HG03342 (cell line): Measurements from ENCODE around the gene CD81.
A peak's percentile ranks its signal among the peaks of the same experiment; 100 is the strongest.

Experiments used
- ATAC-seq: cut with Tn5 transposase; IDR thresholded peaks from one replicate; pipeline ENCODE4 v1.9.1; 2021; ENCODE audit warnings: mild to moderate bottlenecking, moderate library complexity; ENCODE audit not compliant: unreplicated experiment

Gene CD81

DNA sequence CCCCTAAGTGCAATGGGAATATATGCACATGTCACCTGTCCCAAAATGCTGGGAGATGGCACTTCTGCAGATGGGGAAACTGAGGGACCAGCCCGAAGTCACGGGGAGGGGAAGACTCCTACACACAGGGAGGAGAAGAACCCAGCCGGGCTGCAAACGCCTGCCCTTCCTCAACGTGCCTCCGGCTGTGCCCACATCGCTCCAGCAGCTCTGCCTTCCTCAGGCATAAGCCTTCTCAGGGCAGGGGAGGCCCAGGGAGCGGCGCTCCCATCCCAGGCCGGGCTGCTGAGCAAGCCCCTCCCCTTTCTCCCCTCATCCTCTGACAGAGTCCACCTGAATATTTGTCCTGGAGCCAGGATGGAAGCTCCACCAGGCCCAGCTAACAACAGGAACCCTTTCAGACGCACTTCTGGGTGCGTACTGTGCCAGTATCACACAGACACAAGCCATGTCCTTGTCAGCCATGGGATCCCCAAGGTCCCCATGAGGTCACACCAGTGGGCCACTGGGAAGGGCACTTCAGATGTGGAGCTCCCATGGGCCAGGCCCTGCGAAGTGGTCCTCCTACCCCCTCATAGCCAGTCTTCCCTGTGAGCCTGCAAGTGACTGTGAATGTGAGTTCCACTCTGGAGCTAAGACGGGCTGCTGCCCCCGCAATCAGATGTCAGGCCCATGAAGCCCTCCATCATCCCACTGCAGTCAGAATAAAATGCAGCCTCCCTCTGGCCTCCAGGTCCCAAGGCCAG, 2.5 kb upstream of the CD81 start:
- no peak for ATAC-seq

- ATAC-seq, result no peak
These were observed 1.7 kb upstream of the CD81 start for GRCh38 chr11:2375341-2375853.

- no peak for ATAC-seq
These were observed 1.1 kb upstream of the CD81 start for GRCh38 chr11:2375964-2376551.

DNA sequence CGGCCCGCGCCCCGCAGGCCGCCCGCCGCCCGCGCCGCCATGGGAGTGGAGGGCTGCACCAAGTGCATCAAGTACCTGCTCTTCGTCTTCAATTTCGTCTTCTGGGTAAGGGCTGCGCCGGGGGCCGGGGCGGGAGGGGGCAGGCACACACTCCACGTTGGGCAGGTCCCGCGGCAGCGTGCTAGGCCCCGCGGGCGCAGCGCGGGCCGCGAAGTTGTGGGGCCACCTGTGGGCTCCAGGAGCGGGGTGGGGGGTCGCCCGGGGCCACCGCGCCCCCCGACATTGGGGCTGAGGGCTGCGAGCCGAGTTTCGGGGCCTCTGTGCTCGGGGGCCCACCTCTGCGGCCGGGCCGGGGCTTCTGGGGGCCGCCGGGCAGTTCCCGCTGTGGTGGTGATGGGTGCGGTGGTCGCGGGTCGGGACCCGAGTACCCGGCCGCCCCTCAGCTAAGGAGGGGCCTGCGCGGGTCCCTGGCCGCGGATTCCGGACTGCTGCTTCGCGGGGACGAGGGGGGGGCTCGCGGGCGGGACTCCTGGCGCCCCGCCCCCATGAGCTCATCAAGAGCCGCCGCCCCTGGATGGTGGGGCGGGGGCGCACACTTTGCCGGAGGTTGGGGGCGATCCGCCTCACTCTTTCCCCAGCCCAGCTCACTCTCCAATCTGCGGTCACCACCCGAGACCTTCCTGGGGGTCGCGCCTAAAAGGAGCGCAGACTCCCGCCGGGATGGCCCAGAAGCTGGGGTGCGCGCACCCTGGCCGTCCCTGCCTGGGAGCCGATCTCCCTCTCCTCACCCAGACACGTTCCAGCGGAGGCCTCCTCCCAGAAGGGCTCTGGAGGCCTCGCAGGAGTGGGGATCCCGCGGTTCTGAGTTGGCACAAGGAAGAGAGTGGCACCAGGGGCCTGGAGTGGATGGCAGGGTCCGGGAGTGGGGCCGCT, 667 bp downstream of the CD81 start:
- ATAC-seq, result peak; percentile 25

DNA sequence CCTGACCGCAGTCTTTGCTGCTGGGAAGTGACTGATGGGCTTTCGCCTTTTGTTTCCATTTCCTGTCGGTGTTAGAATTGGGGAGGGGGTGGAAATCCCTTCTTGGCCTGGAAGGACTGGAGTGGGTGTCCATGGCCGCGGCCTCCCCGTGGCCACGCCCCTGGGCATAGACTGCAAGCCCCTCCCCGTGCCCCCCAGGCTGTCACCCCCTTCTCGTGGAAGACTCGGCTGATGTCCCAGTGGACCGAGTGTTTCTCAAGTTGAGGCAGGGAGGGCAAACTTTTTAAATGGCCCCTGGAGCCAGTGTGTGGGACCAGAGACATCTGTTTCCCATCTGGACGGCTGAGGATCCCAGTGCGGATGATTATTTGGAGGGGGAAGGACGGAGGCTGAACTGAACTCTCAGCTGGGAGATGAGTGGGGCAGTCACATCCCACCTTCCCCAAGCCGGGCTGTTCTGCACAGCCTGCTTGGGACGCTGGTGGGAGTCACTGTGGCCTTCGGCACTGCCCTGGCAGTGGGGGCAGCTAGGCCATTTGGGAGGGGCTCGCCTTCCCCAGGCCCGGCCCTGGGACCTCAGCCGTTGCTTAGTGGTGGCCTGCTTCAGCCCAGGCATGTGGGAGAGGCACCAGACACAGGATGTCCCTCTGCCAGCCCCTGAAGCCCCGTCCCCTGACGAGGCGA, 1.6 kb downstream of the CD81 start:
- ATAC-seq, result no peak

DNA sequence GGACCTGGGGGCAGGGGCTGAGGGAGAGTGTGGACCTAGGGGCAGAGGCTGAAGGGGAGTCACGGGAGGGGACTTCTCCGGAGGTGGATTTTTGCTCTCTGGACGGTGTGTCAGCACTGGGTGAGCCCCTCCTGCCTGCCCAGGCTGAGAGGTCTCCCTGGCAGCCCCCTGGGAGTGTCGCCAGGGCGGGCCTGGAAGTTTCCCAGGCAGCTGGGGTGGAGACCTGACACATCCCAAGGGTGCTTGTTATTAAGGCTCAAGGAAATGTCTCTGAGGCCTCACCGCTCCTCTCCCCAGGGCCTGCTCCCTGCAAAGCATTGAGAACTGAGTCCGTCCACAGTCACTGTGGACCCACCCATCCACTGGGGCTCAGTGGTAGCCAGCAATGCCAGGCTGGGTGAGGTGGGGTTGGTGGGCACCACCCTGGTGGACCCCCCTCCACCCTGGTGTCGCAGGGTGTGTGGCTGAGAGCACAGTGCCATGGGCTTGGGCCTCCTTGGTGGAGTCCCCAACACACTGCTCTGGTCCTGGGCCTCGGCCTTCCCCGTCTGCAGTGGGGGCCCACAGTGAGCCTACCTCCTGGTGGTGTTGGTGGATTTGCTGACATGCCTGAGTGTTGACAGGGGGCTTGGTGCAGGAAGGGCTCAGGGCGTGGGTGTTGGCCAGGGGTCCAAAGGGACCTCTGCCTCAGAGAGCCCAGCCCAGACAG, 2.5 kb downstream of the CD81 start:
- ATAC-seq, result no peak

- no peak for ATAC-seq
These were observed 3.3 kb downstream of the CD81 start for GRCh38 chr11:2380396-2380795.

GRCh38 chr11:2380807-2381350, 3.8 kb downstream of the CD81 start:
- no peak for ATAC-seq

GRCh38 chr11:2381494-2382128, 4.5 kb downstream of the CD81 start:
- no peak for ATAC-seq

GRCh38 chr11:2382129-2382517, 5.0 kb downstream of the CD81 start:
- no peak for ATAC-seq

DNA sequence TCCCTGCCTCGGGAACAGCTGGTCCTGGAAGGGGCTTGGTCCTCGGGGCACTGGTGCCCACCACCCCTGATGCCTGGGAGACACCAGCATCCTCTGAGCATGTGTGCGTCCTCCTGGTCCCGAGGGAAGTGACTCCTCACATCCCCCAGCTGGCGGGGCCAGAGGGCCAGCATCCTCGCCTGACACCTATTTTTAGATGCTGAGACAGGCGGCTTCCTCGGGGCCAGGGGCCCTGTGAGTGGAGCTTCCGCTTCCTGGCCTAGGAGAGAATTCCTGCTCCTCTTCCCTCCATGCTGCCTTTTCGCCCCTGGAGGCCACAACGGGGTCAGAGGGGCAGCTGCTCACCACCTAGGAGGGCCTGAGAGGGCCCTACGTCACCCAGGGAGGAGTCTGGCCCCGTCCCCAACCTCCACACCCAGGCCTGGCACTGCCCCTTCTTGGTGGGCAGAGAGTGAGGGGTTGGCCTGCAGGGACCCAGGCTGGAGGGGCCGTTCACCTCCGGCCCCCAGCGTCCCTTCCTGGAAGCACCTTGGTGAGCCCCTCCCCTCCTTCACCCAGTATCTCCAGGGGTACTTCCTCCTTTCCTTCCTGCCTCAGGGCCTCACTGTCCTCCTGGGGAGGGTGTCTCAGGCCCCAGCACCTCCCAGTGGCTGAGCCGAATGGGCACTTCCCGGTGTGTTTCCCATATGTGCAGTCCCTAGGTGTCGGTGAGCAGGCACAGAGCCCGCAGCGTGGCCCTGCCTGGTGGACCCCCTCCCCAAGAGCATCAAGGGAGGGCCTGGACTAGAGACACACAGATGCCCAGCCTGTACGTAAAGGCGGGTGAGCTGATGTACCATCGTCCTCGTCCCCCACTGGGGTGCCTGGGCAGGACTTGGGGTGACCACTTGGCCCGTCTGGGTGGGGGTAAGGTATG, 6.1 kb downstream of the CD81 start:
- ATAC-seq, result no peak

DNA sequence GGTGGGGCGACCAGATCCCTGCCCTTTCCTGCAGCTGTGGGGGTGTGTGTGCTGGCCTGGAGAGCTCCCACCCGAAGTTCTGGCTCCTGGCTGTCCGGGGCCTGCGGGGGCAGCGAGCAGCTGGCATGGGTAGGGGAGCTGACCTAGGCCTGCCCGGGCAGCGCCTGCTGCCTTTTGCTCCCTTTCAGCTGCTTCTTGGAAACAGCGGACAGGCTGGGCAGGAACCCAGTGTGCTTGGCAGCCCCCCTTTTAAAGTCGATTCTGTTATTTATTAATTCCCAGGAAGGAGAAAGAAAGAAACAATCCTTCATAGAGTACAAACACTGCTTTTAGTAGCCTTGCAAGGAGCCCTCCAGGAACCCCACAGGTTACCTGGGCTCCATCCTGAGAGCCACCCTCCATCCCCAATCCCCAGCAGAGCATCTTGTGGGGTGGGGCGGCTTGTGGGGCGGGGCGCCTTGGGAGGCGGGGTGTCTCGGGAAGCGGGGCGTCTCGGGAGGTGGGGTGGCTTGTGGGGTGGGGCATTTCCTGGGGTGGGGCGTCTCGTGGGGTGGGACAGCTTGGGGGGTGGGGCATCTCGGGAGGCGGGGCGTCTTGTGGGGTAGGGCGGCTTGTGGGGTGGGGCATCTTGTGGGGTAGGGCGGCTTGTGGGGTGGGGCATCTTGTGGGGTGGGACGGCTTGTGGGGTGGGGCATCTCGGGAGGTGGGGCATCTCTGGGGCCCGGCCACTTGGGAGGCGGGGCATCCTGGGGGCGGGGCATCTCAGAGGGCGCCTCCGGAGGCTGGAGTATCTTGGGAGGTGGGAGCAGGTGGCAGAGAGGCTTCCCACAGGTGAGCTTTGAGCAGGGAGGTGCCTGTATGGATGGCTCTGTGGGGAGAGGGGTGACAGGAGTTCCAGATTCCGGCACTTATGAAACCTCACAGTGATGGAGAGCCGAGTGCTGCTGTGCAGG, 7.0 kb downstream of the CD81 start:
- no peak for ATAC-seq

GRCh38 chr11:2385156-2386151, 8.3 kb downstream of the CD81 start:
- no peak for ATAC-seq

- no peak for ATAC-seq
These were observed 9.5 kb downstream of the CD81 start for GRCh38 chr11:2386591-2386990.

DNA sequence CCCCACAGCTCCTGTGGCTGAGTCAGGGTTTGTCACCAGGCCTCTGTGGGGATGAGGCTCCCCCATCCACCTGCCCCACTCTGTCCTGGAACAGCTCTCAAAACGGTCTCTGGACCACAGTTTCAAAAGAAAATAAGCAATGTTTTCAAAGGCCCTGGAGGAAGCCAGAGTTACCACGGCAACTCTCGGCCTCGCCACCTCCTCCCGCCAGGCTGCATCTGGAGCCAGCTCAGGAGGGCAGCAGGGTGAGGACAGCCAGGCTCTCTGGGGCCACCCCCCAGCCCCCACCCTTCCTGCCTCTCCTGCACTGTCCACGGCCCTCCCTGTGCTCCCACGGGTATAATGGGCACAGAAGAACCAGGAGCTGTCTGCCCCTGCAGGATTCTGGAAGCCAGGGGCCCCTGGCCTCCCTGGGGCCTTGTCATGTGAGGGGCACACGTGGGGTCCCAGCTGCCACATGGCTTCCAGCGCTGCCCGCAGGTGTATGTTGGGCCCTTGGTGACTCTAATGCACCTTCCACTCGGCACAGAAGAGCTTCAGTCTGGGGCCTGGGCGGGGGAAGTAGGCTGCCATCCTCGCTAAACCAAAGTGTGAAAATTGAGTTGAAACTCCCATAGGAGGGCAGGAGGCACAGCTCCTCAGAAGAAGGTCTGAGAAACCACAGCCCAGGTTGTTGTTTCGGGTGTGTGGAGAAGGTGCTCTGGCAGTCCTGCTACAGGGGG, 10.3 kb downstream of the CD81 start:
- no peak for ATAC-seq
